ENCODE measurements around the gene VTCN1.

Gene VTCN1

DNA sequence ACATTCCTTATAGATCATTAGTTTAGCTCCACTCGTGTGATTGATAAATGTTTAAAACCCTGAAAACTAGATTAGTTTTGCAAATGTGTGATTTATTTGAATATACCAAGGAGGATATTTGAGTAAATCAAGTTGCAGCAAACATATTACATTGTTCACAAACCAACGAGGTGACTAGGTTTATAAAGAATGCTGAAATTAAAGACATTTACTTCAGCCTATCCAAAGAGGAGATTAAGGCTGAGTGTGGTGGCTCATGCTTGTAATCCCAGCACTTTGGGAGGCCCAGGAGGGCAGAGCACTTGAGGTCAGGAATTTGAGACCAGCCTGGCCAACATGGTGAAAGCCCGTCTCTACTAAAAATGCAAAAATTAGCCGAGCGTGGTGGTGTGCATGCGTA lies 34.1 kb downstream of the VTCN1 start:
- CTCF ChIA-PET, result interaction anchor here (1.0 kb wide), 1 partner anchor 13 kb away, joined by 3 read pairs; no protein-coding TSS in a partner anchor
- TF ChIP-seq, protein P1, sequence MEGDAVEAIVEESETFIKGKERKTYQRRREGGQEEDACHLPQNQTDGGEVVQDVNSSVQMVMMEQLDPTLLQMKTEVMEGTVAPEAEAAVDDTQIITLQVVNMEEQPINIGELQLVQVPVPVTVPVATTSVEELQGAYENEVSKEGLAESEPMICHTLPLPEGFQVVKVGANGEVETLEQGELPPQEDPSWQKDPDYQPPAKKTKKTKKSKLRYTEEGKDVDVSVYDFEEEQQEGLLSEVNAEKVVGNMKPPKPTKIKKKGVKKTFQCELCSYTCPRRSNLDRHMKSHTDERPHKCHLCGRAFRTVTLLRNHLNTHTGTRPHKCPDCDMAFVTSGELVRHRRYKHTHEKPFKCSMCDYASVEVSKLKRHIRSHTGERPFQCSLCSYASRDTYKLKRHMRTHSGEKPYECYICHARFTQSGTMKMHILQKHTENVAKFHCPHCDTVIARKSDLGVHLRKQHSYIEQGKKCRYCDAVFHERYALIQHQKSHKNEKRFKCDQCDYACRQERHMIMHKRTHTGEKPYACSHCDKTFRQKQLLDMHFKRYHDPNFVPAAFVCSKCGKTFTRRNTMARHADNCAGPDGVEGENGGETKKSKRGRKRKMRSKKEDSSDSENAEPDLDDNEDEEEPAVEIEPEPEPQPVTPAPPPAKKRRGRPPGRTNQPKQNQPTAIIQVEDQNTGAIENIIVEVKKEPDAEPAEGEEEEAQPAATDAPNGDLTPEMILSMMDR (IDR thresholded peaks at IDR 0.05; ENCODE audit: insufficient read depth, low read length, missing control alignments), result no peak
- POLR2A ChIA-PET, result no interaction called here

DNA sequence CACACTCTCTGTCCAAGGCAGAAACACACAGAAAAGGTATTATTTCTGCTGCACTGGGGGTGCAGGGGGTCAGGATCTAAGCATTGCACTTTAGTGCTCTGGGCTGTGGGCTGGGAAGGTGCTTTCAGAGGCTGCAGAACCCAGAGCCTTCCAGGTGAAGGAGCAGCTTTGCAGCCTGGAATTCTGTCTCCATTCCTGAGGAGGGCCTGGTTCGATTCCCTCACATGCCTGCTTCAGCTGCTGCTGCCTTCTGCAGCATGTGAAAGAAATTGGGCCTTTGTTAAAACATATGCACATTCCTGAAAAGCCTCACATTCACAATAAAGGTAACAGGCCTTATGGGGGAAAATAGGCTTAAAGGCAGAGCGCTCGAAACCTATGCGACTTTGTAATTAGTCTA lies 35.9 kb downstream of the VTCN1 start:
- no peak overlapping the region for H3K4me3 ChIP-seq (ENCODE audit: low read depth, low read length)
- ChIA-PET CTCF (interaction anchor here (1.3 to 2.0 kb wide), 2 partner anchors 33 to 46 kb away, joined by 3 to 5 read pairs; no protein-coding TSS in a partner anchor), POLR2A (no interaction called here)
- TF ChIP-seq, protein P1 (IDR thresholded peaks at IDR 0.05; ENCODE audit: insufficient read depth, low read length, missing control alignments), result no peak
- no peak for DNase-seq (ENCODE audit: low read depth, low spot score)

More for the DNA sequence above, 34.1 kb downstream of the VTCN1 start:
- H3K4me3 ChIP-seq (ENCODE audit: low read depth, low read length), result no peak overlapping the region
- DNase-seq (ENCODE audit: low read depth, low spot score), result no peak

DNA sequence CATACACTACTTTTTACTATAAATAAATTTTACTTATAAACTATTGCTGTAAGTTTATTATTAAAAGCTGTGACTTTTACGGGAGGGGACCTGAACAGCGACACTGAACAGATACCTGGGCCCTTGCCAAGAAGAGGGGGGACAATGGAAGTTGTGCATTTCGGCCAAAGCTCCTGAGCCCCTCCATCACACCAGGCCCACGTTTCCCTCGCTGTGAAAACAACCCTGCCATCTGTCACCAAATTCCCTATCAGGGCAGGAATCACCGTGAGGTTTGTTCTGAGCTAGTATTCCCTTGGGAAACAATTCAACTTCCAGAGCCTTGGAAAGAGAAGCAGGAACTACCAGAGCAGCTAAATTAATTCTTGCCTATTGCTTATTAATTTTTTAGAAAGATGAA lies 37.0 kb downstream of the VTCN1 start:
- ChIA-PET POLR2A (no interaction called here), CTCF (no interaction called here)
- TF ChIP-seq, protein P1 (IDR thresholded peaks at IDR 0.05; ENCODE audit: insufficient read depth, low read length, missing control alignments), result no peak
- DNase-seq (ENCODE audit: low read depth, low spot score), result no peak
- H3K4me3 ChIP-seq (ENCODE audit: low read depth, low read length), result no peak overlapping the region

DNA sequence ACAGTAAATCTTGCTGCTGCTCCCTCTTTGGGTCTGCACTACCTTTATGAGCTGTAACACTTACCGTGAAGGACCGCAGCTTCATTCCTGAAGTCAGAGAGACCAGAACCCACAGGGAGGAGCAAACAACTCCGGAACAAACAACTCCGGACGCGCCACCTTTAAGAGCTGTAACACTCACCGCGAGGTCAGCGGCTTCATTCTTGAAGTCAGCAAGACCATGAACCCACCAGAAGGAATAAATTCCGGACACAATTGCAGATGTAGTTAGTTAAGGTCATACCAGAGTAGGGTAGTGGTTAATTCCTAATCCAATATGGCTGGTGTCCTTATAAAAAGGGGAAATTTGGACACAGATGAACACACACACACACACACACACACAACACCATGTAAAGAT lies 37.7 kb downstream of the VTCN1 start:
- DNase-seq (ENCODE audit: low read depth, low spot score), result no peak
- no peak overlapping the region for H3K4me3 ChIP-seq (ENCODE audit: low read depth, low read length)
- ChIA-PET POLR2A (no interaction called here), CTCF (no interaction called here)
- TF ChIP-seq, protein P1 (IDR thresholded peaks at IDR 0.05; ENCODE audit: insufficient read depth, low read length, missing control alignments), result no peak

DNA sequence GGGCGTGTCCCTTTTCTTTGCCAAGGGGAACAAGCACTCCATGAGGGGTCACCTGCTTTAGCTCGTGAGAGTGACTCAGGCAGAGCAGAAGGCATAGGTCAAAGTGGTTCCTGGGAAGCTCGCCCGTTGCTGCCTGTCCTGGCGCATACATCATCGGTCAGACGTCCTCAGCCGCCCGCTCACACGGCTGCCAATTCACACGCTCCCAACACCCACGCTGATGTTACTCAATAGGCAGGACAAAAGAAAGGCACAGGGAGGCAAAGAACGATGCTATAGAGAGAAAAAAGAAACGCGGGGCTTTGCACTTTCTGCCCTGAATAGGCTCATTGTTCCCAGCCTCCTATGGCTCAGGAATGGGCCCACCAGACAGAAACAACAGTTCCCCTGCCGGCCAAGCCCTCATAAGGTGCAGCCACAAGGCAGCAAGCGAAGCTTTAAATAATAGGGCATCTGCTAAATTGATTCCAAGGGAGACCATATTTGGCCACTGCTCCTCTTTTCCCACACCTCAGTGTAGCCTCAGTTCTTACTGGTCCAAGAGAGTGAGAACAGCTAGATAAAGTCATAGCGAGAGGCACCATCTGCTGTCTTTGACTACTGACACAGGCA lies 38.7 kb downstream of the VTCN1 start:
- POLR2A ChIA-PET, result no interaction called here
- TF ChIP-seq, protein P1 (IDR thresholded peaks at IDR 0.05; ENCODE audit: insufficient read depth, low read length, missing control alignments), result no peak
- CTCF ChIA-PET, result no interaction called here
- DNase-seq (ENCODE audit: low read depth, low spot score), result no peak
- no peak overlapping the region for H3K4me3 ChIP-seq (ENCODE audit: low read depth, low read length)

DNA sequence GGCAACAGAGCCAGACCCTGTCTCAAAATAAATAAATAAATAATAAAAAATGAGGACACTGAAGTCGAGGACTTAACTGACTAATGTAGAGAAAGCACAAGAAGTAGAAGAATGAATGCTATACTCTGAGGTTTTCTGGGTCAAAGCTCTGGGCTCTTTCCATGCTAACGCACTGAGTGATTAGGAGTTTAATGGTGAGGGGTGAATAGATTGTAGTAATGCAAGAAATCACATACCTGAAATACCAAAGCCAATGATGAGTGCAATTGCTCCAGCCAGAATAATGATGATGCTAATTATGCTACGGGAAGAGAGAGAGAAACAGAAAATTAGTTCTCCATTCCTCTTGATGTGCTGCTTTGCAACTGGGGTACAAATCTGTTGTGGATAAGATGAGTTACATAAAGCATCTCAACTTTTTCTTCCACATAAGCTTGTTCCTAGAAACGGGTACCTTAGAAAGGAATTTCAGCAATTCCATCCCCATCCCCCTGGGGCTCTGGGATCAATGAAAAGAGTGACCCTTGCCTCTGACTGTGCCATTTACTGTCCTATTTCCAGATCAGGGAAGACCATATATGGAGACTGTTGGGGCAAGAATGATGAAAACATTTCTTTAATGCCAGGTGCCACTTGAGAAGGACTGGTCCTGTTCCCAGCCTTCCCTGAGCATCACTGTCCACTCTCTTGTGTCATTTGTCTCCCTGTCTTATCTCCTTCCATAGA lies 40.7 kb downstream of the VTCN1 start:
- POLR2A ChIA-PET, result no interaction called here
- H3K4me3 ChIP-seq (ENCODE audit: low read depth, low read length), result no peak overlapping the region
- CTCF ChIA-PET, result interaction anchor here (1.5 kb wide), 1 partner anchor 12 kb away, joined by 3 read pairs; no protein-coding TSS in a partner anchor
- TF ChIP-seq, protein P1 (IDR thresholded peaks at IDR 0.05; ENCODE audit: insufficient read depth, low read length, missing control alignments), result no peak
- DNase-seq (ENCODE audit: low read depth, low spot score), result no peak
